SK-N-SH (cell line): Measurements from ENCODE around the gene FRK. TPM values are rescaled to one million over a fixed set of nuclear protein-coding genes. Genes with fewer than 3 reads are reported as not detected.
A peak's percentile ranks its signal among the peaks of the same experiment; 100 is the strongest.

Experiments
- CTCF ChIA-PET: fragments of 300-600, 350-600 bp; formaldehyde crosslinking; extraction: SDS; loops from one replicate; lab custom pipeline; 2021; lab: Yijun Ruan, JAX
- POLR2A ChIA-PET: fragments of 350-600 bp; sonication (Branson Sonifier 250); formaldehyde crosslinking; extraction: SDS; loops from one replicate; lab custom pipeline; 2020; ENCODE audit warnings: antibody characterized with exemption, inconsistent platforms; lab: Yijun Ruan, JAX
- DNase-seq: peaks from one replicate; pipeline ENCODE4 v3.0.0; 2012
- H2AFZ ChIP-seq: fragments of 200-600 bp; sonication (generic); 2 replicates; pipeline ENCODE4 v1.8.1; 2016; ENCODE audit warnings: antibody characterized with exemption, mild to moderate bottlenecking, low read depth
- H3F3A ChIP-seq: fragments of 200-600 bp; sonication (generic); replicated peaks from 2 replicates; pipeline ENCODE3; 2016; ENCODE audit warnings: antibody characterized with exemption, mild to moderate bottlenecking; ENCODE audit not compliant: insufficient read depth
- H3K27ac ChIP-seq, 2 experiments: fragments of 200-500 bp in 1 of 2; fragments of 200-600 bp in 1 of 2; sonication (Bioruptor generic) in 1 of 2; sonication (generic), shearing (Covaris generic) in 1 of 2; 2 replicates each; pipeline versions ENCODE4 v1.5.1 to v1.6.1; 2014 to 2016; ENCODE audit warnings: low read depth in 2 of 2, inconsistent platforms in 1 of 2, low read length in 1 of 2, mild to moderate bottlenecking in 1 of 2, mixed read lengths in 1 of 2
- H3K27me3 ChIP-seq: fragments of 200-600 bp; sonication (generic), shearing (Covaris generic); 2 replicates; pipeline ENCODE4 v1.6.1; 2016; ENCODE audit warnings: mixed run types; ENCODE audit not compliant: insufficient read depth
- H3K36me3 ChIP-seq, 2 experiments: fragments of 200-500 bp in 1 of 2; fragments of 200-600 bp in 1 of 2; sonication (Bioruptor generic) in 1 of 2; sonication (generic) in 1 of 2; replicated peaks in 1 of 2; 2 replicates each; pipeline versions ENCODE3 to v1.5.1; 2014 to 2016; ENCODE audit warnings: low read length in 1 of 2, mild to moderate bottlenecking in 1 of 2; ENCODE audit not compliant: insufficient read depth in 2 of 2, control insufficient read depth in 1 of 2
- H3K4me1 ChIP-seq, 2 experiments: fragments of 200-500 bp in 1 of 2; fragments of 200-600 bp in 1 of 2; sonication (Bioruptor generic) in 1 of 2; sonication (generic), shearing (Covaris generic) in 1 of 2; 2 replicates each; pipeline versions ENCODE4 v1.5.1 to v1.6.1; 2014 to 2016; ENCODE audit warnings: low read depth in 1 of 2, low read length in 1 of 2, mixed run types in 1 of 2; ENCODE audit not compliant: insufficient read depth in 2 of 2, control insufficient read depth in 1 of 2
- H3K4me2 ChIP-seq: fragments of 200-600 bp; sonication (generic), shearing (Covaris generic); 2 replicates; pipeline ENCODE4 v1.6.1; 2017; ENCODE audit warnings: mixed run types
- H3K4me3 ChIP-seq, 2 experiments: fragments of 200-500 bp in 1 of 2; fragments of 200-600 bp in 1 of 2; sonication (Bioruptor generic) in 1 of 2; sonication (generic), shearing (Covaris generic) in 1 of 2; 2 replicates each; pipeline versions ENCODE4 v1.5.1 to v1.8.1; 2014 to 2016; ENCODE audit warnings: low read depth in 2 of 2, inconsistent platforms in 1 of 2, low read length in 1 of 2, mild to moderate bottlenecking in 1 of 2, mixed read lengths in 1 of 2, moderate library complexity in 1 of 2
- H3K79me2 ChIP-seq: fragments of 200-600 bp; sonication (generic); 2 replicates; pipeline ENCODE4 v1.8.1; 2017; ENCODE audit warnings: mild to moderate bottlenecking; ENCODE audit not compliant: insufficient read depth
- H3K9ac ChIP-seq: fragments of 200-600 bp; sonication (generic); 2 replicates; pipeline ENCODE4 v1.6.1; 2017; ENCODE audit warnings: mixed run types
- H3K9me2 ChIP-seq: fragments of 200-600 bp; sonication (generic); 2 replicates; pipeline ENCODE4 v1.6.1; 2017; ENCODE audit warnings: mixed run types
- H3K9me3 ChIP-seq: fragments of 200-600 bp; sonication (generic); 2 replicates; pipeline ENCODE4 v1.6.1; 2017; ENCODE audit warnings: mixed run types, mild to moderate bottlenecking, moderate library complexity
- H4K20me1 ChIP-seq: fragments of 200-600 bp; sonication (generic); 2 replicates; pipeline ENCODE4 v1.6.1; 2017; ENCODE audit warnings: mild to moderate bottlenecking, mixed run types; ENCODE audit not compliant: insufficient read depth
- EP300 ChIP-seq, 2 experiments: IDR thresholded peaks; 2 replicates each; pipeline versions ENCODE4 v1.4.0 to v1.6.1; 2012; ENCODE audit warnings: borderline replicate concordance in 1 of 2, low read depth in 1 of 2, low read length in 1 of 2
- FOXJ3 ChIP-seq: sonication (generic); formaldehyde crosslinking; IDR thresholded peaks from 2 replicates; pipeline ENCODE4 v1.5.1; 2020; ENCODE audit warnings: mild to moderate bottlenecking, missing genetic modification reagents
- GABPA ChIP-seq: IDR thresholded peaks from 2 replicates; pipeline ENCODE4 v1.4.0; 2012; ENCODE audit warnings: low read depth, mild to moderate bottlenecking
- GATA2 ChIP-seq: sonication (generic); formaldehyde crosslinking; IDR thresholded peaks from 2 replicates; pipeline ENCODE4 v1.5.0; 2020; ENCODE audit warnings: mild to moderate bottlenecking, missing genetic modification reagents
- MEF2A ChIP-seq: IDR thresholded peaks from 2 replicates; pipeline ENCODE4 v1.4.0; 2012; ENCODE audit warnings: low read depth, borderline replicate concordance
- MXI1 ChIP-seq: IDR thresholded peaks from 2 replicates; pipeline ENCODE4 v1.6.1; 2012; ENCODE audit warnings: mild to moderate bottlenecking, low read depth, low read length, improper control_type of control experiment
- RAD21 ChIP-seq: IDR thresholded peaks from 2 replicates; pipeline ENCODE4 v1.6.1; 2012; ENCODE audit warnings: mild to moderate bottlenecking, low read length
- RCOR1 ChIP-seq: fragments of 150-350 bp; IDR thresholded peaks from 2 replicates; pipeline ENCODE4 v1.6.1; 2017; ENCODE audit warnings: antibody characterized with exemption, low read length
- SMC3 ChIP-seq: IDR thresholded peaks from 2 replicates; pipeline ENCODE4 v1.6.1; 2012; ENCODE audit warnings: low read depth, low read length, improper control_type of control experiment
- TAF1 ChIP-seq: IDR thresholded peaks from 2 replicates; pipeline ENCODE4 v1.6.1; 2012; ENCODE audit warnings: low read depth, mild to moderate bottlenecking, low read length, moderate library complexity, borderline replicate concordance
- TCF12 ChIP-seq: IDR thresholded peaks from 2 replicates; pipeline ENCODE4 v1.4.0; 2012
- USF1 ChIP-seq: IDR thresholded peaks from 2 replicates; pipeline ENCODE4 v1.4.0; 2012; ENCODE audit warnings: low read depth, borderline replicate concordance
- WGBS: methylation state at CpG from one replicate; pipeline ENCODE4 v1.1.6; 2017; ENCODE audit warnings: low lambda C conversion rate; 5-methylcytosine and 5-hydroxymethylcytosine counted together
- polyA plus RNA-seq, 3 experiments: library from polyadenylated mRNA; depleted of rRNA; stranded (reverse); fragments of >200 nt; gene quantifications; 2 replicates each; pipeline ENCODE4 v1.2.3, GENCODE V29; 2012
- TF ChIP-seq, protein P1 (sequence below): IDR thresholded peaks from 2 replicates; pipeline ENCODE4 v1.4.0; 2012; ENCODE audit warnings: low read depth
- TF ChIP-seq, protein P2 (sequence below): fragments of 150-350 bp; IDR thresholded peaks from 2 replicates; pipeline ENCODE4 v1.6.1; 2016; ENCODE audit warnings: mild to moderate bottlenecking, low read depth, low read length
- TF ChIP-seq, protein P3 (sequence below): fragments of 200-600 bp; sonication (generic); IDR thresholded peaks from 2 replicates; pipeline ENCODE4 v1.6.1; 2017; ENCODE audit warnings: antibody characterized with exemption, mild to moderate bottlenecking, moderate library complexity
- TF ChIP-seq, protein P4 (sequence below): IDR thresholded peaks from 2 replicates; pipeline ENCODE4; 2012

FRK gene
- polyA plus RNA-seq, 1 of the 3 experiments (the other 2 are of a cell fraction), result under 0.01 TPM

- 73% methylated on average over 2 of the region's 2 CpGs for WGBS
These were observed 164.1 kb downstream of the FRK start for GRCh38 chr6:115896538-115897129.

DNA sequence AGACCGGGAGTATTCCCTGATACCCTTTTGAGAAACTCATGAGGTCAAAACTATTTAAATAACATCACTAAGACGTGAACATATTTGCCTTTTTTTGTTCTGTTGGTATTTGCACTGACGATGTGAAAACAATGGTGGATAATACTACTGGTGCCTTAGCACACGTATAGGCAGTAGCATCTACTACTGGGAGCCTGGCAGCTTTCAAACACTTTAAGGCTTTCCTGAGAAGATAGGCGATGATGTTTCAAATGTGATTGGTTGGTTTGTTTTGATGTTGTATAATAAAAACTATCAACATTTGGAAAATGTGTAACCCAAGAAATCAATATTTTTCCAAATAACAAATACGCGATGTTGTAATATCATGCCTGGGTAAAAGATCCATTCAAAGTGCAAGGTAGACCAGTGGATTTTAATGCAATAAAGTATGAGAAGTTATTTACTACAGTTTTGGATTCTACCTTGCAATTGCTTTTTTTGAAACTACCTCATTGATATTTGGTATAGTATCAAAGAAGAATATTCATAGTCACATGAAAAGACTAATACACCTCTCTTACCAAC is 166.2 kb downstream of the FRK start:
- WGBS, result 55% methylated on average over 7 of the region's 7 CpGs
- no peak for TF ChIP-seq RAD21
- no peak for TF ChIP-seq MEF2A
- TF ChIP-seq, protein P1, sequence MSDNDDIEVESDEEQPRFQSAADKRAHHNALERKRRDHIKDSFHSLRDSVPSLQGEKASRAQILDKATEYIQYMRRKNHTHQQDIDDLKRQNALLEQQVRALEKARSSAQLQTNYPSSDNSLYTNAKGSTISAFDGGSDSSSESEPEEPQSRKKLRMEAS, result no peak
- TF ChIP-seq MXI1, result no peak
- TF ChIP-seq, protein P2, sequence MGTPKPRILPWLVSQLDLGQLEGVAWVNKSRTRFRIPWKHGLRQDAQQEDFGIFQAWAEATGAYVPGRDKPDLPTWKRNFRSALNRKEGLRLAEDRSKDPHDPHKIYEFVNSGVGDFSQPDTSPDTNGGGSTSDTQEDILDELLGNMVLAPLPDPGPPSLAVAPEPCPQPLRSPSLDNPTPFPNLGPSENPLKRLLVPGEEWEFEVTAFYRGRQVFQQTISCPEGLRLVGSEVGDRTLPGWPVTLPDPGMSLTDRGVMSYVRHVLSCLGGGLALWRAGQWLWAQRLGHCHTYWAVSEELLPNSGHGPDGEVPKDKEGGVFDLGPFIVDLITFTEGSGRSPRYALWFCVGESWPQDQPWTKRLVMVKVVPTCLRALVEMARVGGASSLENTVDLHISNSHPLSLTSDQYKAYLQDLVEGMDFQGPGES, result no peak
- no peak for TF ChIP-seq EP300 (IDR thresholded peaks at IDR 0.05; ENCODE audit: borderline replicate concordance in 1 of 2, low read depth in 1 of 2, low read length in 1 of 2)
- no peak for TF ChIP-seq TCF12
- TF ChIP-seq USF1, result no peak
- TF ChIP-seq FOXJ3 (CRISPR knock-in tag), result no peak
- TF ChIP-seq, protein P3, sequence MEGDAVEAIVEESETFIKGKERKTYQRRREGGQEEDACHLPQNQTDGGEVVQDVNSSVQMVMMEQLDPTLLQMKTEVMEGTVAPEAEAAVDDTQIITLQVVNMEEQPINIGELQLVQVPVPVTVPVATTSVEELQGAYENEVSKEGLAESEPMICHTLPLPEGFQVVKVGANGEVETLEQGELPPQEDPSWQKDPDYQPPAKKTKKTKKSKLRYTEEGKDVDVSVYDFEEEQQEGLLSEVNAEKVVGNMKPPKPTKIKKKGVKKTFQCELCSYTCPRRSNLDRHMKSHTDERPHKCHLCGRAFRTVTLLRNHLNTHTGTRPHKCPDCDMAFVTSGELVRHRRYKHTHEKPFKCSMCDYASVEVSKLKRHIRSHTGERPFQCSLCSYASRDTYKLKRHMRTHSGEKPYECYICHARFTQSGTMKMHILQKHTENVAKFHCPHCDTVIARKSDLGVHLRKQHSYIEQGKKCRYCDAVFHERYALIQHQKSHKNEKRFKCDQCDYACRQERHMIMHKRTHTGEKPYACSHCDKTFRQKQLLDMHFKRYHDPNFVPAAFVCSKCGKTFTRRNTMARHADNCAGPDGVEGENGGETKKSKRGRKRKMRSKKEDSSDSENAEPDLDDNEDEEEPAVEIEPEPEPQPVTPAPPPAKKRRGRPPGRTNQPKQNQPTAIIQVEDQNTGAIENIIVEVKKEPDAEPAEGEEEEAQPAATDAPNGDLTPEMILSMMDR, result no peak

More at GRCh38 chr6:115896538-115897129, 164.1 kb downstream of the FRK start:
- Histone ChIP-seq H3K9ac (no peak overlapping the region), H4K20me1 (no peaks in the 10 kb centered on the region), H3K27me3 (no peaks in the 10 kb centered on the region), H3K4me1 (no peaks in the 10 kb centered on the region), H3K36me3 (no peaks in the 10 kb centered on the region), H3K4me2 (no peak overlapping the region), H3K9me3 (no peaks in the 10 kb centered on the region), H3F3A (no peaks in the 10 kb centered on the region), H3K79me2 (no peaks in the 10 kb centered on the region), H3K9me2 (no peaks in the 10 kb centered on the region), H3K4me3 (peak overlapping the region in 1 of 2 experiments; percentile 20; a peak in 1 of 4 replicates), H3K27ac (no peak overlapping the region), H2AFZ (no peak overlapping the region)
- TF ChIP-seq GABPA, result no peak
- peak; percentile 19; the same call in 1 of the 2 replicates for TF ChIP-seq RCOR1
- TF ChIP-seq, protein P4, sequence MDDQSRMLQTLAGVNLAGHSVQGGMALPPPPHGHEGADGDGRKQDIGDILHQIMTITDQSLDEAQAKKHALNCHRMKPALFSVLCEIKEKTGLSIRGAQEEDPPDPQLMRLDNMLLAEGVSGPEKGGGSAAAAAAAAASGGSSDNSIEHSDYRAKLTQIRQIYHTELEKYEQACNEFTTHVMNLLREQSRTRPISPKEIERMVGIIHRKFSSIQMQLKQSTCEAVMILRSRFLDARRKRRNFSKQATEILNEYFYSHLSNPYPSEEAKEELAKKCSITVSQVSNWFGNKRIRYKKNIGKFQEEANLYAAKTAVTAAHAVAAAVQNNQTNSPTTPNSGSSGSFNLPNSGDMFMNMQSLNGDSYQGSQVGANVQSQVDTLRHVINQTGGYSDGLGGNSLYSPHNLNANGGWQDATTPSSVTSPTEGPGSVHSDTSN, result no peak
- 0 out of 2 replicates have a peak, but pooled peaks have one; percentile 19 for TF ChIP-seq GATA2 (CRISPR knock-in tag)
- no peak for TF ChIP-seq TAF1
- TF ChIP-seq, protein P3, result peak; percentile 85
- TF ChIP-seq SMC3, result peak; percentile 60
- TF ChIP-seq RAD21, result peak; percentile 95
- POLR2A ChIA-PET, result no interaction called here
- CTCF ChIA-PET, result interaction anchor here (0.6 to 2.8 kb wide), 15 partner anchors 9 to 1410 kb away, joined by 3 to 19 read pairs (median 3); no protein-coding TSS in a partner anchor
- peak; percentile 58 for DNase-seq

More for the DNA sequence above, 166.2 kb downstream of the FRK start:
- no peak overlapping the region for H3K27ac ChIP-seq
- no peak for DNase-seq
- H3K79me2 ChIP-seq, result no peaks in the 10 kb centered on the region
- H3K4me3 ChIP-seq, result no peak overlapping the region
- no peaks in the 10 kb centered on the region for H3K27me3 ChIP-seq
- no peaks in the 10 kb centered on the region for H3K9me3 ChIP-seq
- H3K9ac ChIP-seq, result no peak overlapping the region
- ChIA-PET CTCF (interaction anchor here (1.2 kb wide), 1 partner anchor 116 kb away, joined by 3 read pairs; no protein-coding TSS in a partner anchor), POLR2A (no interaction called here)
- H3K4me2 ChIP-seq, result no peak overlapping the region
- H2AFZ ChIP-seq, result no peak overlapping the region
- no peaks in the 10 kb centered on the region for H3K4me1 ChIP-seq
- H4K20me1 ChIP-seq, result no peaks in the 10 kb centered on the region
- no peaks in the 10 kb centered on the region for H3K9me2 ChIP-seq
- no peaks in the 10 kb centered on the region for H3F3A ChIP-seq
- no peaks in the 10 kb centered on the region for H3K36me3 ChIP-seq
